Transverse colon (tissue), 4 donors: Measurements from ENCODE around the gene DNASE1. TPM values are rescaled to one million over a fixed set of nuclear protein-coding genes. Genes with fewer than 3 reads are reported as not detected.

ENCODE experiments used
- DNase-seq: peaks from one replicate; pipeline ENCODE4 v3.0.0-alpha.2; 2019
- H3K27ac ChIP-seq, 4 donors: fragments of 200-600 bp; sonication (generic); 2 replicates each; pipeline ENCODE4 v1.5.1; 2016 to 2018; ENCODE audit warnings: inconsistent platforms in 4 of 4
- H3K27me3 ChIP-seq: fragments of 200-600 bp; sonication (generic); 2 replicates; pipeline ENCODE4 v1.5.1; 2017; ENCODE audit warnings: inconsistent platforms
- H3K36me3 ChIP-seq, 4 donors: fragments of 200-600 bp; sonication (generic); 2 replicates each; pipeline ENCODE4 v1.5.1; 2017 to 2019; ENCODE audit warnings: inconsistent platforms in 4 of 4
- H3K4me1 ChIP-seq, 4 donors: fragments of 200-600 bp; sonication (generic); 2 replicates each; pipeline ENCODE4 v1.5.1; 2017 to 2020; ENCODE audit warnings: inconsistent platforms in 4 of 4
- H3K4me3 ChIP-seq, 4 donors: fragments of 200-600 bp; sonication (generic); 1 replicate in 1 of 4; 2 replicates in 3 of 4; pipeline versions ENCODE4 v1.5.1 to v1.6.1; 2017 to 2019; ENCODE audit warnings: inconsistent platforms in 4 of 4
- H3K9me3 ChIP-seq, 2 donors: fragments of 200-600 bp; sonication (generic); 2 replicates each; pipeline ENCODE4 v1.5.1; 2017 to 2019; ENCODE audit warnings: inconsistent platforms in 2 of 2
- EP300 ChIP-seq: sonication (generic); formaldehyde crosslinking; IDR thresholded peaks from one replicate; pipeline ENCODE4 v1.6.1; 2017; ENCODE audit warnings: antibody characterized with exemption, low read depth
- POLR2A ChIP-seq: fragments of 450-650 bp; IDR thresholded peaks from one replicate; pipeline ENCODE4 v1.6.1; 2016; ENCODE audit warnings: antibody characterized with exemption, mild to moderate bottlenecking, moderate library complexity
- POLR2AphosphoS5 ChIP-seq, 3 donors: sonication (generic); formaldehyde crosslinking; IDR thresholded peaks; one replicate each; pipeline ENCODE4 v1.6.1; 2016; ENCODE audit warnings: antibody characterized with exemption in 3 of 3
- WGBS, 2 donors: methylation state at CpG; one replicate each; pipeline ENCODE4 v1.1.5; 2018; ENCODE audit warnings: low coverage in 1 of 2; 5-methylcytosine and 5-hydroxymethylcytosine counted together
- in situ Hi-C, 4 donors: fragments of 200-750 bp; cut with MboI; loops; one replicate each; pipeline versions ENCODE4 v1.15.0 to v1.15.1; 2017; ENCODE audit warnings: low sequenced_read_pairs in 3 of 4, low pct_ligation_motif_present in 1 of 4, low pct_unique_long_range_greater_than_20kb in 1 of 4
- intact Hi-C: fragments of 100-400 bp; cut with DNase I; formaldehyde crosslinking; loops from one replicate; pipeline ENCODE4 v1.15.1; 2023; ENCODE audit warnings: low total_unique reads
- total RNA-seq, 4 donors: library from RNA; depleted of rRNA; stranded (reverse); fragments of >200 nt; gene quantifications; one replicate each; pipeline ENCODE4 v1.1.0, GENCODE V29; 2016
- TF ChIP-seq, protein P1 (sequence below), 5 experiments: fragments of 200-600 bp in 3 of 5; fragments of 450-650 bp in 2 of 5; sonication (generic) in 3 of 5; IDR thresholded peaks; 1 replicate in 2 of 5; 2 replicates in 3 of 5; pipeline ENCODE4 v1.5.1; 2016 to 2017; ENCODE audit warnings: antibody characterized with exemption in 5 of 5, inconsistent platforms in 3 of 5, mild to moderate bottlenecking in 2 of 5, moderate library complexity in 1 of 5

The DNASE1 gene
- total RNA-seq, 4 donors from 2014 or later: 27.3 to 139 (median 36.5) TPM

DNA sequence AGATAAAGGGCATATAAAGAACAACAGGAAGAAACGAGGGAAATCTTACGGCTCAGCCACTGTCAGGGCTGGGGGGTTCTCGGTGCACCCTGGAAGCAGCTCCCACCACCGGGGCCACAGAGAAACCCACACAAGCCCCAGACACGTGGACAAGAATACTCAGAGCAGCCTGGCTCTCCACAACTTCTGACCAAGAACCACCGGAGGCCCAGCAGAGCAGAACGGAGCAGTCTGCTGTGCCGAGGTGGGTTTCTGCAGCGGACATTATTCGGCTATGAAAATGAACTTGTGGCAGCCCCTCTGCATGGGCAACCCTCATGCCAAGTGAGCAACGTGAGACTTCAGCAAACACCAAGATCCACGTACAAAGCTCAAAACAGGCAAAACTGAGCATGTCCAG, 6.8 kb downstream of the DNASE1 start:
- TF ChIP-seq POLR2A (no peak), EP300 (no peak), POLR2AphosphoS5 (IDR thresholded peaks at IDR 0.05) (no peak)
- no peak overlapping the region for H3K4me3 ChIP-seq
- no peaks in the 10 kb centered on the region for H3K9me3 ChIP-seq
- H3K4me1 ChIP-seq: no peaks in the 10 kb centered on the region
- no peak for DNase-seq
- H3K36me3 ChIP-seq: peaks cover 0 to 34% (median 3%) of the 10 kb centered on the region in 4 donors
- intact Hi-C loops (no loop called here), in situ Hi-C loops (no loop called here)
- 83% methylated on average over 12 of the region's 12 CpGs; no CpG with 5 or more reads in 1 of the 2 donors for WGBS, 2 donors
- H3K27me3 ChIP-seq: no peaks in the 10 kb centered on the region
- H3K27ac ChIP-seq: no peak overlapping the region

DNA sequence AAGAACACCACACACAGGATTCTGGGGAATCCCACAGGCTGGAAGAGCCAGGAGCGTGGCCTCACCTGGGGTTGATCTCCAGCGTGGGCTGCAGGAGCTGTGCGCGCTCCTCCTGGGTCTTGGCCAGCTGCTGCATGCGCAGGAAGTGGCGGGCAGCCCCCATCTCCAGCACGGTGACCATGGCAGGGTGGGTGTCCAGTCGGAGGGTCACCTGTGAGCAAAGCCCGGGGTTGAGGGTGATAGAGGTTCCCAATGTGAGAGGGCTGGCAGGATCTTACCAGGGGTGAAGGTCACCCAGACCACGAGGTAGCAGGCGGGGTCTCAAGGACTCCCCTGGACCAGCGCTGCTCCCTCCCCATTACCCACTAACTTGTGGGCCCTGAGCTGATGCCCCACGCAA, 7.4 kb downstream of the DNASE1 start:
- H3K4me1 ChIP-seq: no peaks in the 10 kb centered on the region
- in situ Hi-C loops (no loop called here), intact Hi-C loops (no loop called here)
- H3K27me3 ChIP-seq: no peaks in the 10 kb centered on the region
- no peak overlapping the region for H3K4me3 ChIP-seq
- no peak for DNase-seq
- H3K27ac ChIP-seq: no peak overlapping the region
- peaks cover 0 to 30% (median 3%) of the 10 kb centered on the region in 4 donors for H3K36me3 ChIP-seq
- TF ChIP-seq POLR2AphosphoS5 (IDR thresholded peaks at IDR 0.05): no peak
- TF ChIP-seq, protein P1, sequence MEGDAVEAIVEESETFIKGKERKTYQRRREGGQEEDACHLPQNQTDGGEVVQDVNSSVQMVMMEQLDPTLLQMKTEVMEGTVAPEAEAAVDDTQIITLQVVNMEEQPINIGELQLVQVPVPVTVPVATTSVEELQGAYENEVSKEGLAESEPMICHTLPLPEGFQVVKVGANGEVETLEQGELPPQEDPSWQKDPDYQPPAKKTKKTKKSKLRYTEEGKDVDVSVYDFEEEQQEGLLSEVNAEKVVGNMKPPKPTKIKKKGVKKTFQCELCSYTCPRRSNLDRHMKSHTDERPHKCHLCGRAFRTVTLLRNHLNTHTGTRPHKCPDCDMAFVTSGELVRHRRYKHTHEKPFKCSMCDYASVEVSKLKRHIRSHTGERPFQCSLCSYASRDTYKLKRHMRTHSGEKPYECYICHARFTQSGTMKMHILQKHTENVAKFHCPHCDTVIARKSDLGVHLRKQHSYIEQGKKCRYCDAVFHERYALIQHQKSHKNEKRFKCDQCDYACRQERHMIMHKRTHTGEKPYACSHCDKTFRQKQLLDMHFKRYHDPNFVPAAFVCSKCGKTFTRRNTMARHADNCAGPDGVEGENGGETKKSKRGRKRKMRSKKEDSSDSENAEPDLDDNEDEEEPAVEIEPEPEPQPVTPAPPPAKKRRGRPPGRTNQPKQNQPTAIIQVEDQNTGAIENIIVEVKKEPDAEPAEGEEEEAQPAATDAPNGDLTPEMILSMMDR (IDR thresholded peaks at IDR 0.05): no peak
- TF ChIP-seq POLR2A: no peak
- TF ChIP-seq EP300: no peak
- WGBS, 2 donors: 96% methylated on average over 11 of the region's 13 CpGs; no CpG with 5 or more reads in 1 of the 2 donors
- H3K9me3 ChIP-seq: no peaks in the 10 kb centered on the region

GRCh38 chr16:3662601-3663000, 8.1 kb downstream of the DNASE1 start:
- WGBS, 2 donors: 94% methylated on average over 17 of the region's 17 CpGs; no CpG with 5 or more reads in 1 of the 2 donors
- Histone ChIP-seq H3K27ac (no peak overlapping the region), H3K36me3 (peaks cover 0 to 24% (median 2%) of the 10 kb centered on the region in 4 donors), H3K4me1 (no peaks in the 10 kb centered on the region), H3K27me3 (no peaks in the 10 kb centered on the region), H3K4me3 (no peak overlapping the region), H3K9me3 (no peaks in the 10 kb centered on the region)
- intact Hi-C loops (no loop called here), in situ Hi-C loops (no loop called here)
- DNase-seq: no peak
- TF ChIP-seq EP300 (no peak), POLR2AphosphoS5 (IDR thresholded peaks at IDR 0.05) (no peak), POLR2A (no peak)
- TF ChIP-seq, protein P1 (IDR thresholded peaks at IDR 0.05): no peak

- no peaks in the 10 kb centered on the region for H3K4me1 ChIP-seq
- WGBS, 2 donors: 97% methylated on average over 31 of the region's 31 CpGs; no CpG with 5 or more reads in 1 of the 2 donors
- H3K27ac ChIP-seq: no peak overlapping the region
- no peaks in the 10 kb centered on the region for H3K27me3 ChIP-seq
- no peak for DNase-seq
- H3K4me3 ChIP-seq: no peak overlapping the region
- in situ Hi-C loops (no loop called here), intact Hi-C loops (no loop called here)
- peaks cover 0 to 13% (median 0%) of the 10 kb centered on the region in 4 donors for H3K36me3 ChIP-seq
- H3K9me3 ChIP-seq: no peaks in the 10 kb centered on the region
- TF ChIP-seq POLR2AphosphoS5 (IDR thresholded peaks at IDR 0.05): no peak
- no peak for TF ChIP-seq EP300
- TF ChIP-seq, protein P1 (IDR thresholded peaks at IDR 0.05): no peak
- TF ChIP-seq POLR2A: no peak
Measured at GRCh38 chr16:3664187-3664896, 9.9 kb downstream of the DNASE1 start.
